DMS 273 (cell line): ENCODE measurements around the gene USPL1.

ENCODE experiments used
- DNase-seq: peaks from one replicate; lab custom pipeline; 2025; ENCODE audit not compliant: unreplicated experiment; lab: John Stamatoyannopoulos, UW

The USPL1 gene

DNA sequence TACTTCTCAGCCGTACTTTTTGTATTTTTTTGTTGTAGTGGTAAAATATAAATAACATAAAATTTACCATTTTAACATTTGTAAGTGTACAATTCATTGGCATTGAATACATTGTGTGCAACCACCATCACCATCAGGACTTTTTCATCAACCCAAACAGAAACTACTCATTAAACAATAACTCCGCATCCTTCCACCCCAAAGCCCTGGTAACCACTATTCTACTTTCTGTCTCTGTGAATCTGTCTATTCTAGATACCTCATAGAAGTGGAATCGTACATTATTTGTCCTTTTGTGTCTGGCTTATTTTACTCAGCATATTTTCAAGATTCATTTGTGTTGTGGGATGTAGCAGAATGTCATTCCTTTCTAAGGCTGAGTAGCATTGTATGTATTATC is 38.5 kb downstream of the USPL1 start:
- no peak for DNase-seq

DNA sequence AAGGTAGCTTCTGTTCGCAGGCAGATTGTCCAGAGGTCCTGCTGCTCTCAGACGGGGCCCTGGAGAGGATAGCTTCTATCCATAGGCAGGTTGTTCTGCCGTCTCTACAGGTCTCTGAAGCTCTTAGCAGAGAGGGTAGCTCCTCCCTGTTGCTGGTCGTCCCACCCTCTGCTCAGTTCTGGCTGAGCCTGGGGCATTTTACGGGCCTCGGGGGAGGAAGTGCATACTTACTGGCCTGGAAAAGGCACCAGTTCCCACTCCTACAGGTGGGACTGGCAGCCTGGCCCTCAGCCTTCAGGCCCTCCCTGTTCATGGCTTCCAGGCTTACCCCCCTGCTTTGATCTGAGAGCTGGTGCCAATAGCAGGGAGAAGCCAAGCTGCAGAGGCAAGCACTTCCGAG is 42.3 kb downstream of the USPL1 start:
- DNase-seq: peak; percentile 12

DNA sequence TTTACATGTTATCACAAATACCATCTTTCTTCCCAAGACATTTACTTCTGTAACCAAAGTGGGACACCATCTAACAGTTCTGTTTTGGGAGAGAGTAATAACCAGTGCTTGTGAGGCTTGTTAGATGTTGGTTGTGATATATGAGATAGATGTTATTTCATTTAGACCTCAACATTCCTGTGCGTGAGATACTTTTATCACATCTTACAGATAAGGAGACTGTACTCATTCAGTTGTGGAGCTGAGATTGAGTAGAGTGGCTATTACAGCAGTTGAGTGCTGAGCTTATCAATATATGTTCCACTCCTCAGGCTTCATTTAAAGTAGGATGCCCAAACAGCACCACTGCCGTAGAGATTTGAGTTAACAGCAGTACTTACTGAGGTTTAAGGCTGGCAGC is 43.1 kb downstream of the USPL1 start:
- DNase-seq: no peak

- DNase-seq: no peak
These were observed 47.1 kb downstream of the USPL1 start for GRCh38 chr13:30664689-30665275.

- no peak for DNase-seq
These were observed 47.9 kb downstream of the USPL1 start for GRCh38 chr13:30665638-30666037.

DNA sequence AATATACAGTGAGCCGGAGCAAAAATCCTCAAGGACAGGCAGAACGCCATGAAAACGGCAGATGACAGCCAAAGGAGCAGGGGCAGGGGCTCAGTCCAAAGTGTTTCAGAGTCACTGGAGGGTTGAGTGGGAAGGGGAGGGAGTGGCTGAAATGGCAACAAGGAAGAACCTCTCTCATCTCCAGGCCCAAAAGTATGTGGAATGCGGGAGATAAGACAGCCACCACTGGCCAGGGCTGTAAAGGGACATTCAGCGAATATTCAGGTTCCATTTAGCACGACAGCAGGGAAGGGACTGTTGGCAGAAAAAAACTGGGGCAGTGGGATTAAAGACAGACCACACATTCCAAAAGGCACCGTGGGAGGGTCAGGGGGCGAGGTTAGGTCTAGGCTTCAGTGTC is 48.4 kb downstream of the USPL1 start:
- no peak for DNase-seq

GRCh38 chr13:30667014-30667413 is 49.3 kb downstream of the USPL1 start:
- DNase-seq: no peak

DNA sequence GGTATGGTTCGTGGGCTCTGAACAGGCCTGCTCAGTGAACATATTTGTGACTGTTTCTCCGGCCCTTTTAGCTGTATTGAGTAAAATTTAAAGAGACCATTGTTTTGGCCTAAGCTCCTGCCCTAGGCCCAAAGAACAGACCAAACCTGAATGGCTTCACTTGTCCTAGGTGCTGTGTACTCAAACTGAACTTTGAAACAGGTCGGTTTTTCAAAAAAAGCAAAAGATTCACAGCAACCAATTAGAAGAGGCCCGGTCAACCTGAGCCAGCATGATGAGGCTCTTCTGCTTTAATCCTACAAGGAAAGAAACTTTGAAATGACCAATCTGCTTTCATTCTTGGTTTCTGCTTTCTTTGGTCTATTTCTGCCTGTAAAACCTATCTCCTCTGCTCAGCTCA is 50.6 kb downstream of the USPL1 start:
- no peak for DNase-seq

GRCh38 chr13:30671271-30671815 is 53.6 kb downstream of the USPL1 start:
- no peak for DNase-seq

DNA sequence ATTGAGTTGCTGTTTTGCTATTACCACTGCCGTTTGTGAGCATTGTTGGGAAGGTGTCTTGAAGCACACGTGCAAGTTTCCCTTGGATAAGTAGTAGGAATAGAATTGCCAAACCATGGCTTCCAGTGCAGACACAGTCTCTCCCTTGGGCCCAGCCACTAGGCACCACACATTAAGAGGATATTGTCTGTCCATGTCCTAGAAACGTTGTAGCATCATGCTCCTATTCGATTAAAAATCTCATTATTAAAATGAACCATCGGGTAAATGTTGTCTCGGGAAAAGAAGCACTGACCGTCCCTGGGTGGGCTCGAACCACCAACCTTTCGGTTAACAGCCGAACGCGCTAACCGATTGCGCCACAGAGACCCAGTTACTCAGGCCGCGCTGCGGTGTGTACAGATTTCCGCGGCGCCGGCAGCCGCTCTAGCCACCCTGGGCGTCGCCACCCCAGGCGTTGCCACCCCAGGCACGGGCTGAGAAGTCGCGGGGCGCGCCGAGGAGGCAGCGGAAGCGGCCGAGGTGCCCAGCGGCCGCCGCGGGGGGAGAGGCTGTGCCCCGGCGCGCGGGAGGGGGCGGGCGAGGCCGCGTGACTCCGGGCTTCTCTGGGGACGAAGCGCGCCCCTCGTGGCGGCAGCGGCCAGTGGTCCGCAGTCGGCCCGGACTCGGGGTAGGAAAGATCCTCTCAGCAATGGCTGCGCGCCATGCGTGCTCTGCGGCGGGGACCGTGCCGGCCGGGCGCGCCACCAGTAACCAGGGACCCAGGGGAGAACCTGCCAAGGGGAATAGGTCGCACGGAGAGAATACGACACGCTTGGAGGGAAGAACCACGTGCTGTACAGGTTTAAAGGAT is 56.2 kb downstream of the USPL1 start:
- DNase-seq: peak; percentile 91

DNA sequence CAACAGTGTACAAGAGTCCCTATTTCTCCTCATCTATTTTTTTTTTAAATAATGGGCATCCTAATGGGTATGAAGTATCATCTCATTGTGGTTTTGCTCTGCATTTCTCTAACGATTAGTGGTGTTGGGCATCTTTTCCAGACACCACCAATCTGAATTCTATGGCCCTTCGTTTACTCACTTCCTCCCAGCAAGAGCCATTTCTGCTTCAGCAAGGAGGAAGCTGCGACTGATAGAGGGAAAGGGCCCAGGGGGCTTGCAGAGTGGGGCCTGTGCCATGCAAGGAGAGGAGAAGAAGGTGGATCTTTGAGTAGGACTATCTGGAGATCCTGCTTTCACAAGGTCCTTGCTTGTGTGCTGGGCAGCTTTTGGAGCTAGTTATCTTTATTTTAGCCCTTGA is 58.0 kb downstream of the USPL1 start:
- DNase-seq: no peak

GRCh38 chr13:30676672-30677071 is 59.0 kb downstream of the USPL1 start:
- peak; percentile 27 for DNase-seq

DNA sequence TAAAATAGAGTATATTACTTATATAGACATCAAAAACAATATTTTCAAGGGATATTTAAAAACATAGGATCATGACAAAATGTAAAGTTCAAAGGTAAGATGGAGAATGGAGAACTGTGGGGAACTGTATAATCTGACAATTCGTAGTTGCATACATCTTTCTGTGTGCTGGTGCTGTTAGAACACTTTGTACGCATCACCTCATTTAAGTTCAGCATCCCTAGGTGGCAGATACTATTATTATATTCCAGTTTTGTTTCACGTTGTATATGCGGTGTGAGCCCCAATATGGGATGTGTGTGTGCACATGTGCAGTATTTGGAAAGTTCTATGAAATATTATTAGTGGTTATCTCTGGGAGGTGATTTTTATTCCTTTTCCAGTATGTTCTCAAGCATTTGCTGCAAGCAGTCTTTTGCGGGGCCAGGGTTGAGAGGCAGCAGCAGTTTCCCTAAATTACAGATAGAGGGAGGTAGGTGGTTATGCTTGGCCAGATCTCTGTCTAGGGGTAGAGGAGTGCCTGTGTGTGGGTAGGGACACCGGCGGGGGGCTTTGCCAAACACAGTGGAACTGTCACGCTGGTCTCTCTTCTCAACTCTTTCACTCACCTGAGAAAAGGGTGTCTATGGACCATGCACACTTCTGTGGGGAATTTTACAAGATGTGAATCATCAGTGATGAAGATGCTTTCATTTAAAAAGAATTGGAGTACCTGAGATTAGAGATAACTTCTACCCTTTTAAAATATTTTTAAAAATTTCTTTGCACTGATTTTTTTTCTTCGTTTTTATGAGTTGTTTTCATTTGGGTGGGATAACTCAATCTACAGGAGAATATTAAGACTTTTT is 62.0 kb downstream of the USPL1 start:
- DNase-seq: peak; percentile 48

DNA sequence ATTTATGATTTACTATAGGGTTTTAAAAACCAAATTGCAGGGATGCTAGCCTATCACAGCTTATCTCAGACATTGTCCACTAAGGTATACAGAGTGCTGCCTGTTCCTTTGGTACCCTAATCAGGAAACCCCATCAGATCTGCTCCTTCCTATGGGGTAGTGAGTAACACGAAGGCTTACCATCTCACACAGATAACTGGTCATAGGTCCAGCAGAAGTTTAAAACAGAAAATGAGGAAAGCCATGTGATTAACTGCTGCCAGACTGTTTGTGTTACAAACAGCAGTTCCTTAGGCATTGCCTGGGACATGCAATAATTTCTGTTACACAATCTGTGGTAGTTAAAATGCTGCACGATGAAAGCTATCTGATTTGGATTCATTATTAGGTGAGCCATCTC is 64.1 kb downstream of the USPL1 start:
- no peak for DNase-seq

GRCh38 chr13:30685320-30685859 is 67.7 kb downstream of the USPL1 start:
- no peak for DNase-seq

DNA sequence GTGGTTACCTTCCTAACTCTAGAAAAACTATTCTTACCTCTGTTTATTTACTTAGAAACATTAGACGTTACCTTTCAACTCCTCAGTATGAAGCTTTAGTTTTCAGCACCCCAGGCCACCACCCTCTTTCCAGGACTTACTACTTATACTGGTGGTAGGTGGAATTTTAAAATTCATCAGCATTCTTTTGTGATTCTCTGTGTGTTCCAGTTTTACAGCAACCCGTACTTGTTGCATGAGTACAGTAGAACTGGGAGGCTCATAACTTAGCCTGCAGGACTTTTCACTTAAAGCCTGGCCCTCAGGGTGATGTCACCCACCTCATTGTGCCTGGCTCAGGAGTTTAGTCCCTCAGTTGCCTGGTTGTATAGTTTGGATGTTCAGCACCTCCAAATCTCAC is 68.3 kb downstream of the USPL1 start:
- no peak for DNase-seq

DNA sequence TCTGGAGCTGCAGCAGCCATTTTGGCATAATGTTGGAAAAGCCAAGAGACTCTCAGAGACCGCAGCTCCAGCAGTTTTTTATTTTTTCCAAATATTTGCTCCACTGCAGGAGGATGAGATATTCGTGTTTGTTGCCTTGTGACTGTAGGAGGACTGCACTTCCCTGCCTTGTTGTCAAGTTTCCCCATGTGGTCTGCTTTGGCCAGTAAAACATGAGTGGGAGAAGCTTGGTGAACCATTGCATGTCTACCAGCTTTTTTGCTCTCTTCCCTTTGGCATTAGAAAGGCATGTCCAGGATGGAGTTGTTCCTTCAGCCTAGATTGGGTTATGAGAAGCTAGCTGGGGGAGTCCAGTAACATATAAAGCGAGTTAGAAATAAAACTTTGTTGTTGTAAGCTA is 69.9 kb downstream of the USPL1 start:
- DNase-seq: no peak

DNA sequence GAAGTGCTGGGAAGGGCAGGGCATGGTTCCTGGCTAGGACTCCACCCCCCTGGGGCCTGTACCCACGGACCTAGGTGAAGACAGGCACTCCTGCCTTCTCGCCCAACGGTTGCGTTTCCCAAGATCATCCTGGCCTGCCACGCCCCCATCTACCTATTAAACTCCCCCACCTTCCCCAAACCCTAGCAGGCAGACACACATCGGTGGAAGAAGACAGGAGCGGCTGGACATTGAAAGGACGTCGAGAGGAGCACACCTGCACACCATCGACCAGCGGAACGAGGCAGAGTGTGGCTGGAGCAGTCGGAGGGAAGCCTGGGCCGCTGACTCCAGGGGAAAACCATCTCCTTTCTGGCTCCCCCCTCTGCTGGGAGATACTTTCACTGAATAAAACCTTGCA is 72.0 kb downstream of the USPL1 start:
- DNase-seq: no peak

- peak; percentile 93 for DNase-seq
These were observed 72.8 kb downstream of the USPL1 start for GRCh38 chr13:30690282-30691188.

- no peak for DNase-seq
These were observed 74.4 kb downstream of the USPL1 start for GRCh38 chr13:30692113-30692512.
